Stimulated activated CD4-positive, alpha-beta T cell treated with anti-CD3 and anti-CD28 coated beads, TNF-alpha, amount 100 ng/mL, for 4 hours (primary cell): ENCODE data around the gene CDPF1.
"Not testable (repeated sequence)": the region's sequence is repeated elsewhere in the genome, so short reads cannot be mapped to it uniquely, and the experiment has no call there.

ENCODE experiments used
- DNase-seq, 3 experiments: peaks; one replicate each; pipeline ENCODE4 v3.0.0-alpha.2; 2020; ENCODE audit warnings: low read depth in 3 of 3

Gene CDPF1

DNA sequence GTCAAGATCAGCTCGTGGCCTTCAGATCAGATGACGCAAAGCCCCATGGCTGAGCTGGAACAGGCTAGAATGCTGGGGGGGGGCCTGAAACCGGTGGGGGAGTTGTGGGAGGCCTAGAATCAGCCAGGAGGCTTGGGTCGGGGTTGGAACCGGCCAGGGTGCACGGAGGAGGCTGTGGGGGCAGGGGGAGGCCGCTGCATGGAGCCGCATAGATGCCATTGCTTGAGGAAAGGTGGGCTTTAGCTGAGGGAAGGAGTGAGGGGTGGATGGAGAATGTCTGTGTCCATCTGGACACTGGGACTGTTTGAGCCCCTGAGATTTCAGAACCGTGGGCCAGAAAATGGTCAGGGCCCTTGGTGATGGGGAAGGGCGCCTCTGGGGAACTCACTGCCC lies 25.2 kb downstream of the CDPF1 start:
- DNase-seq, result no peak

DNA sequence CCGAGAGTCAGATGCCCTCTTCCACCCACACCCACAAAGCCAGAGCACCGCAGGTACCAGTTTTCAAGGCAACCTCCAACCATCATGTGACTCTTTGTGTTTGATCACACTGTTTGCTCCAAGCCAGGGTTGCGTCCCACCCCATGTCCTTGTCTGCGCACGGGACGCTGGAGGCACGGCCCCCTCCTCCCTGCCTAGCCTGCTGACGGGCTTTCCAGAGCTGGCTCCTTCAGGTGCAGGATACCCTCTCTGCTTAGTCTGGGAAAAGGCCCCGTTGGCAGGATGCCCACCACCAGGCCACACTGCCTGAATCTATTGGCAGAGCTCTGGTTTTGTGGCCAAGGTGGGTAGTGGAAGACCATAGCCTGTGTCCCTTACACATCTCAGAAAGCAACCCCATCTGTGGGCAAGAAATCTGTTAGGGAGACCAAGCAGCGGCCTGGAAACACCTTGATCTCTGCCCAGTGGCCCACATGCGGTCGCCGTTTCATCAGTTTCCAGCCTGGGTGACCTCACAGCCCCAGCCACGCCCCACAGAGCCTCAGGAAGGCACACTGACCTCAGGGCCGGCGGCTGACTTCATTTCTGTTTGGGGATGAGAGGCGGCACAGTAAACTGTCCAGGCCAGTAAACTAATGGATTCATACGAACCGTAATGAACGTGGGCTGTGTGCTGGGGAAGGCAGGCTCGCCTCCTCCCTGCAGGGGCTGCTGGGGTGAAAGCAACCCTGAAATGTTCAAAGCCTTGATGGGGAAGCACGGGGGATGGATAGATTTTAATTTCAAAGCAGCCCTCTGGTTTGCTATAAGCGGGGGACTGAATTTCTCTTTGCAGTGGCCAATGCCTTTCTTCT lies 25.8 kb downstream of the CDPF1 start:
- no peak for DNase-seq

DNA sequence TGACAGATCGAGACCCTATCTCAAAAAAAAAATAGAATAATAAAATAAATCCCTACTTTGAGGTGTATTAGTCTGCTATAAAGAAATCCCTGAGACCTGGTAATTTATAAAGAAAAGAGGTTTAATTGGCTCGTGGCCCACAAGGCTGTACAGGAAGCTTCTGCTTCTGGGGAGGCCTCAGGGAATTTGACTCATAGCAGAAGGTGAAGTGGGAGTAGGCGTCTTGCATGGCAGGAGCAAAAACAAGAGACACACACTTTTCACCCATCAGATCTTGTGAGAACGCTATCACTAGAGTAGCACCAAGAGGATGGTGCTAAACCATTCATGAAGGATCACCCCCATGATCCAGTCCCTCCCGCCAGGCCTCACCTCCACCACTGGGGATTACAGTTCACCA lies 29.2 kb downstream of the CDPF1 start:
- DNase-seq, result no peak

DNA sequence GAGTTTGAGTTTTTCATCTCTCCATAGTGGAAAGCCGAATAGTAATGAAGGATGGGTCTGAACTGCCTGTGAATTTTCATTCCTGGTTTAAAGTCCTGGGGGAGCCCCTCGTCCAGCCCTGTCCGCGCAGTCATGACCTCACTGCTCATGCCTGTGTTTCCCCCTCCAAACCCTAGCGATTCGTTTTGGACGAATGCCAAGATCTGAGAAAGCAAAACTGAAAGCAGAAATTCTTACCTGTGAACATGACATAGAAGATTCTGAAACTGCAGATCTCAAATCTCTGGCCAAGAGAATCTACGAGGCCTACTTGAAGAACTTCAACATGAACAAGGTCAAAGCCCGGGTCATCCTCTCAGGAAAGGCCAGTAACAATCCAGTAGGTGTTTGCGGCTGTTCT lies 30.5 kb downstream of the CDPF1 start:
- no peak for DNase-seq

DNA sequence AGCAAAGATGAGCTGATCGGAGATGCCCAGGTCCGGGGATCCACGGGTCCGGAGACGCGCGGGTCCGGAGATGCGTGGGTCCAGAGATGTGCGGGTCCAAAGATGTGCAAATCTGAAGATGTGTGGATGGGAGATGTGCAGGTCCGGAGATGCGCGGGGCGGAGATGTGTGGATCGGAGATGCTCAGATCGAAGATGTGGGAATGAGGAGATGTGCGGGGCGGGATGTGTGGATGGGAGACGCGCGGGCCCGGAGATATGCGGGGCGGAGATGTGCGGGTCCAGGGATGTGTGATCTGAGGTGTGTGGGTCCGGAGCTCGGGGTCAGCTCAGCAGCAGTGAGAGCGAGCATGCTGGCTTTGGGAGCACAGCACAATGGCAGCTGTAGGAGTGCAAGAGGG lies 35.5 kb downstream of the CDPF1 start:
- no peak for DNase-seq

DNA sequence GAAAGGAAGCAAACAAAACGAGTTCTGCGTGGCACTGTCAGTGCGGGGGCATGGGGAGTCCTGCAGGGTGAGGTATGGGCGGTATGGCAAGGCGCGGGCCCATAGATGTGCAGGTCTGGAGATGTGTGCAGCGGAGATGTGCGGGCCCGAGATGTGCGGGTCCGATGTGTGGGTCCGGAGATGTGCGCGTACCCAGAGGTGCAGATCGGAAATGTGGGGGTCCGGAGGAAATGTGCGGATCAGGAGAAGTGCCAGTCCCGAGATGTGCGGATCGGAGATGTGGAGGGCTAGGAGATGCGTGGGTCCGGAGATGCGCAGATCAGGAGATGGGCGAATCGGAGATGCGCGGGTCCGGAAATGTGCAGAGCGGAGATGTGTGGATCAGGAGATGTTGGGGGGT lies 35.9 kb downstream of the CDPF1 start:
- DNase-seq, result no peak

DNA sequence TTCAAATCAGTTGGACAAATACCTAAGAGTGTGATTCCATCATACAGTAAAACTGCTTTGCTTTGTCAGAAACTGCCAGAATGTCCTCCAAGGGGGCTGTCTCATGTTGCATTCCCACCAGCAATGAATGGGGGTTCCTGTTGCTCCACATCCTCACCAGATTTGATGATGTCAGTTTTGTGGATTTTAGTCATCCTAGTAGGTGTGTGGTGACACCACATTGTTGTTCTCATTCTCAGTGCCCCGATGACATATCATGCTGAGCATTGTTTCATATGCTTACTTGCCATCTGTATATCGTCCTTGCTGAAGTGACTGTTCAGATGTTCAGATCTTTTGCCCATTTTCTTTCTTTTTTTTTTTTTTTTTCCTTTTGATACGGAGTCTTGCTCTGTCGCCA lies 37.0 kb downstream of the CDPF1 start:
- DNase-seq, result no peak

DNA sequence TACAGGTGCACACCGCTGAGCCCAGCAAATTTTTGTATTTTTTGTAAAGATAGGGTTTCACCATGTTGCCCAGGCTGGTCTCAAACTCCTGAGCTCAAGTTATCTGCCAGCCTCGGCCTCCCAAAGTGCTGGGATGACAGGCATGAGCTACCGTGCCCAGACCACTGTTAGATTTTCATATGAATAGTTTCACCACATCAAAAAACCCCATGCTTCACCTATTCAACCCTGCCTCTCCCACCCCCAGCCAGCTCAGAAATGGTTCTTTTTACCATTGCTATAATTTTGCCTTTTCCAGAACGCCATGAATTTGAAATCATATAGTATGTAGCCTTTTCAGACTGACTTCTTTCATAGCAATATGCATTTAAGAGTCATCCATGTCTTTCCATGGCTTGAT lies 37.9 kb downstream of the CDPF1 start:
- DNase-seq, result no peak

DNA sequence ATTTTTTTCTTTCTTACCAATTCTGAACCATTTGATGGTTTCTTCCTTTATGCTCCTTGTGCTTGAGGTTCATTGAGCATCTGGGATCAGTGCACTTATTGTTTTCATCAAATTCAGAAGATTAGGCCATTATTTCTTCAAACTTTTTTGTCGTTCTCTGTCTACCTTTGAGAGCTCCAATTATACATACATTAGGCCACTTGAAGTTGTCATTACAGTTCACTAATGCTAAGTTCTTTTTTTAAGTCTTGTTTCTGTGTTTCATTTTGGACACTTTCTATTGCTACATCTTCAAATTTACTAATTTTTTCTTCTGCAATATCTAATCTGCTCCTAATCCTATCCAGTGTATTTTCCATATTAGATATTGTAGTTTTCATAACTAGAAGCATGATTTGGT lies 40.8 kb downstream of the CDPF1 start:
- no peak for DNase-seq

DNA sequence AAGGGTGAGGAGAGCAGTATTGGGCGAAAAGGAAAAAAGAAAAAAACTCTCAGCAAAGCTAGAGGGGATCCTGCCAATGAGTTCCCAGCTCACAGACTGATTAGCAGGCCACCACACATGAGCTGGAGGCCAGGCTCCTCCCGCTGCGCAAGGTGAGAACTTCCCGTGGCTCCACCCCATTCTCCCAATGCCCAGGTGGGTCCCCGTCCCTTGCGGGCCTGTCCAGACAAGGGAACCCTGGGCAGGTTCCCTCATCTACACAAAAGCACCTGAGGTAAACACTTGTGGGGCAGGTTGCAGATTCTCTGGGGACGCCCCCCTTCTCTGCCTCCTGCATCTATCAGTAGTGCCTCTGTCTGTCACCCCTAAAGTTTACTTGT lies 46.5 kb downstream of the CDPF1 start:
- DNase-seq, result no peak

DNA sequence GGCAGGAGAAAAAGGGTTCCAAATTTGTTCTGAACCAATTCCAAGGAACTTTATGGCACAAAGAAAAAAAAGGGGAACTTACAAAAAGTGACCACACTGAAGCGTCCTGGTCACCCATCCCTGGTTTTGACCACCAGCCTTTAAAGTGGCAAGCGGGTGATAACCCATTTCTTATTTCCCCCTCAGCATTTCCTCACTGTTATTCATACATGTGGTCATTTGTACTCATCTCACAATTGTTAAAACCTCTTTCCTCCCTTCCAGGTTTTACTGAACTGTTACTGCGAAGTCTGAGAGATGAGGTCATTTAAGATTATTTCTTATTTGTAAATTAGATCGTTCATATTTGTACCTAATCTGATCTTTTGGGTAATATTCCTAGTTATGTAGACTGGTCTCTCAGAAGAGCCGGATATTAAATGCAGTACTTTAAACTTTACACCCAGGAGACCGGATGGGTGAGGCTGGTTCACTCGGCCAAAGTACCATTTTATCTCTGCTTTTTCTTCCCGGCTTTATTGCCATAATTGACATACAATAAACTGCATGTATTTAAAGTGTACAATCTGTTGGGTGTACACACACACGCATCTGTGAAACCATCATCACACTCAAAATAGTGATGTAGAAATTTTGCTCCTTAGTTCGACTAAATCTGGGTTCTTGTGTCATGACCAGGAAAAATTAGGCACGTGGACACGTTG lies 47.0 kb downstream of the CDPF1 start:
- DNase-seq, result no peak

DNA sequence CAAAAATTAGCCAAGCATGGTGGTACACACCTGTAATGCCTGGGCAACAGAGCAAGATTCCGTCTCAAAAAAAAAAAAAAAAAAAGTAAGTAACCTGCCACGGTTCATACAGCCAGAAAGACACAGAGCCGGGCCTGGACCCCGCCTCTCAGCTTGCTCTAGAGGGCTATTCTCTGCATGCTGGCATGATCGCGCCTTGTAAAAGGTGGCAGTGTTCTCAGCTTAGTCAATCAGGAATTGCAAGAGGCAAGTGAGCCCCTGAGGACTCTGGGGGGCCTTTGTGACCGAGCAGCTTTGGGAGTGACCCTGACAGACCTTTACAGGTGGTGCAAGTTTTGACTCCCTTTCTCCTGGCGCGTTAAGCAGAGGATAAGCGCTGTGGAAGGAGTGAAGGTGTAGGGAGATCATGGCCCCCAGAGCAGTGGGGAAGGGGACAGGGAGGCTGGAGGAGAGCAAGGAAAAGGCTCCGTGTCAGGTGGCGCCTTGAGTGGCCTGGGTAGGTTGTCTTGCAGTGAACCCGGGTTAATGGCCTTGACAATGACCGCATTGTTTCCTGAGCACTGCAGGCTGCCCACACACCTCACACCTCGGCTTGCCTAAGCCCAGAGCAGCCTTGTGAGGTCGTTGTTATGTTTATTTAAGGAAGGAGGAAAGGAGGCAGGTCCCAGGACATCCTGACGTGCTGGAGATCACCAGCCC lies 48.9 kb downstream of the CDPF1 start:
- DNase-seq, result no peak

DNA sequence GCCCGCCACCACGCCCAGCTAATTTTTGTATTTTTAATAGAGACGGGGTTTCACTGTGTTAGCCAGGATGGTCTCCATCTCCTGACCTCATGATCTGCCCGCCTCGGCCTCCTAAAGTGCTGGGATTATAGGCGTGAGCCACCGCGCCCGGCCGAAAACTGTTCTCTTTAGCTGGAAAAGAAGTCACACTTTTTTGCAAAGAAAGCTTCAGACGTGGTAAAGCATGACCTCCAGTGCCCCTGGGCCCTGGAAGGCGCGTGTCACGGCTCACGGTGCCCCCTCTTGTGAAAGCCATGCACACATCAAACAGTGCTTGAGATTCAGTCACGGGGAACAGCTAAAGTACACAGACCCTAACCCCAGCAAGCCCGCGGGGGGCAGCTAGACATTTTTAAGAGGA lies 51.3 kb downstream of the CDPF1 start:
- DNase-seq, result not testable (repeated sequence)

DNA sequence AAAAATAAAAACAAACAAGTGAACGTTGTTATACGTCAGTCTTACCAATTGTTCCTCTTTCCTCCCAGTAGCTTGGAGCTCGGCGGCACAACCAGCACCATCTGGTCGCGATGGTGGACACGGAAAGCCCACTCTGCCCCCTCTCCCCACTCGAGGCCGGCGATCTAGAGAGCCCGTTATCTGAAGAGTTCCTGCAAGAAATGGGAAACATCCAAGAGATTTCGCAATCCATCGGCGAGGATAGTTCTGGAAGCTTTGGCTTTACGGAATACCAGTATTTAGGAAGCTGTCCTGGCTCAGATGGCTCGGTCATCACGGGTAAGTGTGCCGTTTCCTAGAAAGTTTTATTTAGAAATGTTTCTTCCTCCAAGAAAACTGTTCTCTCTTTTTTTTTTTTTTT lies 51.8 kb downstream of the CDPF1 start:
- no peak for DNase-seq

DNA sequence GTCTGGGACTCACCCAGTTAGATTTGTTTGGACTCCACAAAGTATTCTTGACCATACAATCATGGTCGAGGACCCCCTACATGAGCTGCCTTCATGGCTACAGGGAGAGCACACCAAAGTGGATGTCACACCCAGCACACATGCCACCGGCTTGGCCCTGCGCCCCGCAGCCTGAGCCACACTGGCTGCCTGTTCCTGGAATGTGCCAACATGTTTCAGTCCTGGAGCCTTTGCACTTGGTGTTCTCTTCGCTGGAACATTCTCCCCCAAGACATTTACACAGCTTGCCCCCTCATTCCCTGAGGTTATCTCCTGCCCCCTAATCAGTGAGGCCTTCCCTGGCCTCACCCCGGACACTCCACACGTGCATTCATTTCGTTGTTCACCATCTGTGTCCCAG lies 53.8 kb downstream of the CDPF1 start:
- DNase-seq, result no peak

DNA sequence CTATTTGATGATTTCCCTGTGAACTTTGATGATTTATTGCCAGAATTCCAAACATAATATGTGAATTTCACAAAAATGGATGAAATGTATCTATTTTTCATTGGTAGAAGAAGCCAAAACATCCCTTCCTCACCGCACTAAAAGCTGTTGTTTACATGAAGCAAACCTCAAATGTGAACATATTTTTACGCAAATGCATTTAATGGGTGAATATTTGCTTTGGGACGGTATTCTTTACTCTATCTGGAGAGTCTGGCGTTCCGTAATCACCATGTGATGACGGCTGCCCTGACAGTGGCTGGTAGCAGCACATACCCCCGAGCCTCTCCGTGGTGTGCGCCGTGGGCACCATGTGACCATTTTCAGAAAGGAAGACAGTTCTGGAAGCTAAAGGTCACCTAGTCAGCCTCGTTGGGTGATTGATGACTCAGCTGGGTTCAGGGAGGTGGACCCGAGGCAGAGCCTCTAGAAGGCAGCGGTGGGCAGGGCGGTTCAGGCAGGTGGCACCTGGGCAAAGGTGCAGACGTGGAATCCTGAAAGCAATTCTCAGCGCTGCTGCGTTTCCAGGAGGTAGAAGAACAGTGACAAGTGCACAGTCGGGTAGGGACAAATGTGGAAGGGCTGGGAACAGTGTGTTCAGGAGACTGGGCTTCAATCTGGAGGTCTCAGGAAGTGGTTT lies 54.5 kb downstream of the CDPF1 start:
- DNase-seq, result no peak
